BJ (cell line): ENCODE data around the gene USP37. TPM values are rescaled to one million over a fixed set of nuclear protein-coding genes. Genes with fewer than 3 reads are reported as not detected.
"Not testable (repeated sequence)": the region's sequence is repeated elsewhere in the genome, so short reads cannot be mapped to it uniquely, and the experiment has no call there.

Experiments
- CTCF ChIA-PET: fragments of 350-600 bp; formaldehyde crosslinking; extraction: SDS; loops from one replicate; lab custom pipeline; 2021; ENCODE audit warnings: antibody characterized with exemption, inconsistent platforms; lab: Yijun Ruan, JAX
- POLR2A ChIA-PET: fragments of 300-600 bp; sonication (Branson Sonifier 250); formaldehyde crosslinking; extraction: SDS; loops from one replicate; lab custom pipeline; 2021; ENCODE audit warnings: antibody characterized with exemption; lab: Charles Lee
- DNase-seq: peaks from one replicate; pipeline ENCODE4 v3.0.0-alpha.2; 2011; ENCODE audit warnings: low read depth
- H3K27me3 ChIP-seq: 2 replicates; pipeline ENCODE4 v1.6.0; 2011; ENCODE audit warnings: low read length; ENCODE audit not compliant: control insufficient read depth, insufficient read depth
- H3K36me3 ChIP-seq: 2 replicates; pipeline ENCODE4 v1.5.1; 2011; ENCODE audit warnings: low read length; ENCODE audit not compliant: control insufficient read depth, insufficient read depth
- H3K4me3 ChIP-seq: 2 replicates; pipeline ENCODE4 v1.5.1; 2011; ENCODE audit warnings: low read depth, mild to moderate bottlenecking, control low read depth, low read length
- CTCF ChIP-seq: IDR thresholded peaks from 2 replicates; pipeline ENCODE4 v1.5.1; 2011; ENCODE audit warnings: low read depth, mild to moderate bottlenecking, control low read depth, inconsistent platforms, low read length, moderate library complexity; ENCODE audit not compliant: insufficient read depth
- polyA plus RNA-seq: library from polyadenylated mRNA; depleted of rRNA; stranded (reverse); fragments of >200 nt; gene quantifications from 2 replicates; pipeline ENCODE4 v1.2.3, GENCODE V29; 2011

USP37 gene
- polyA plus RNA-seq, 1 experiment = 1.9 TPM

- no peak for TF ChIP-seq CTCF
- DNase-seq = no peak
- H3K4me3 ChIP-seq = no peak overlapping the region
- ChIA-PET POLR2A (no interaction called here), CTCF (no interaction called here)
- no peaks in the 10 kb centered on the region for H3K27me3 ChIP-seq
- H3K36me3 ChIP-seq = no peaks in the 10 kb centered on the region
Observed at GRCh38 chr2:218566296-218566695, 1.9 kb downstream of the USP37 start.

- no peak for DNase-seq
- no peak for TF ChIP-seq CTCF
- ChIA-PET CTCF (no interaction called here), POLR2A (no interaction called here)
- H3K4me3 ChIP-seq = no peak overlapping the region
- no peaks in the 10 kb centered on the region for H3K27me3 ChIP-seq
- H3K36me3 ChIP-seq = no peaks in the 10 kb centered on the region
Observed at GRCh38 chr2:218564056-218564455, 4.1 kb downstream of the USP37 start.

GRCh38 chr2:218558986-218559385, 9.2 kb downstream of the USP37 start:
- no peaks in the 10 kb centered on the region for H3K27me3 ChIP-seq
- POLR2A ChIA-PET = no interaction called here
- no peak for TF ChIP-seq CTCF
- CTCF ChIA-PET = no interaction called here
- H3K36me3 ChIP-seq = peaks cover 3% of the 10 kb centered on the region; the same call in 1 of the 2 replicates
- no peak overlapping the region for H3K4me3 ChIP-seq
- no peak for DNase-seq

GRCh38 chr2:218557941-218558340, 10.2 kb downstream of the USP37 start:
- ChIA-PET CTCF (no interaction called here), POLR2A (interaction anchor here (0.6 kb wide), 1 partner anchor 90 kb away, joined by 8 read pairs; no protein-coding TSS in a partner anchor)
- DNase-seq = no peak
- Histone ChIP-seq H3K27me3 (no peaks in the 10 kb centered on the region), H3K36me3 (peaks cover 5% of the 10 kb centered on the region; the same call in 1 of the 2 replicates), H3K4me3 (no peak overlapping the region)
- no peak for TF ChIP-seq CTCF

GRCh38 chr2:218555527-218555926, 12.6 kb downstream of the USP37 start:
- CTCF ChIA-PET = no interaction called here
- no peaks in the 10 kb centered on the region for H3K27me3 ChIP-seq
- DNase-seq = no peak
- no peak for TF ChIP-seq CTCF
- no peak overlapping the region for H3K4me3 ChIP-seq
- peaks cover 5% of the 10 kb centered on the region; the same call in 1 of the 2 replicates for H3K36me3 ChIP-seq
- POLR2A ChIA-PET = no interaction called here

GRCh38 chr2:218554225-218554624, 13.9 kb downstream of the USP37 start:
- H3K36me3 ChIP-seq, POLR2A ChIA-PET, CTCF ChIA-PET, DNase-seq, H3K27me3 ChIP-seq, H3K4me3 ChIP-seq: not testable (repeated sequence)
